PC-3 (cell line): ENCODE results near the gene HDAC10. TPM values are rescaled to one million over a fixed set of nuclear protein-coding genes. Genes with fewer than 3 reads are reported as not detected.

ENCODE experiments used
- ATAC-seq: fragments of 200-7000 bp; cut with Tn5 transposase; 2 replicates; pipeline ENCODE4 v1.9.1; 2020; ENCODE audit warnings: mild to moderate bottlenecking, moderate library complexity
- BruUV-seq: library from RNA; stranded (reverse); fragments of 400-500 nt; replicated peaks from 2 replicates; lab custom pipeline; 2021; lab: Mats Ljungman, UMichigan
- CTCF ChIA-PET: fragments of 300-600 bp; sonication (Branson Sonifier 250); formaldehyde crosslinking; loops from one replicate; lab custom pipeline; 2022; ENCODE audit warnings: antibody characterized with exemption; lab: Charles Lee
- POLR2A ChIA-PET: fragments of 300-600 bp; sonication (Branson Sonifier 250); formaldehyde crosslinking; loops from one replicate; lab custom pipeline; 2022; ENCODE audit warnings: antibody characterized with exemption; ENCODE audit not compliant: unreplicated experiment; lab: Charles Lee
- DNase-seq: peaks from one replicate; pipeline ENCODE4 v3.0.0-alpha.2; 2015
- H2AFZ ChIP-seq: fragments of 300-600 bp; sonication (generic); 2 replicates; pipeline ENCODE4 v1.6.0; 2016; ENCODE audit warnings: antibody characterized with exemption, low read length
- H3F3A ChIP-seq: fragments of 300-600 bp; sonication (generic); one replicate; pipeline ENCODE4 v1.6.0; 2017; ENCODE audit warnings: antibody characterized with exemption, low read length, control low read depth, mild to moderate bottlenecking; ENCODE audit not compliant: unreplicated experiment
- H3K27ac ChIP-seq: fragments of 300-600 bp; sonication (generic); 2 replicates; pipeline ENCODE4 v1.5.1; 2016; ENCODE audit warnings: mild to moderate bottlenecking, low read length
- H3K27me3 ChIP-seq: fragments of 300-600 bp; sonication (generic); 2 replicates; pipeline ENCODE4 v1.6.1; 2016; ENCODE audit warnings: low read length, mixed read lengths
- H3K36me3 ChIP-seq: fragments of 300-600 bp; sonication (generic); 2 replicates; pipeline ENCODE4 v1.6.1; 2016; ENCODE audit warnings: low read depth, mixed run types, low read length, mixed read lengths
- H3K4me1 ChIP-seq: fragments of 300-600 bp; sonication (generic); 2 replicates; pipeline ENCODE4 v1.5.1; 2016; ENCODE audit warnings: low read length; ENCODE audit not compliant: insufficient read depth
- H3K4me2 ChIP-seq: fragments of 300-600 bp; sonication (generic); 2 replicates; pipeline ENCODE4 v1.6.0; 2016; ENCODE audit warnings: low read length
- H3K4me3 ChIP-seq: fragments of 300-600 bp; sonication (generic); 2 replicates; pipeline ENCODE4 v1.5.1; 2016; ENCODE audit warnings: mild to moderate bottlenecking, low read length, mixed read lengths
- H3K79me2 ChIP-seq: fragments of 300-600 bp; sonication (generic); 2 replicates; pipeline ENCODE4 v1.6.1; 2017; ENCODE audit warnings: low read length, mixed read lengths
- H3K9ac ChIP-seq: fragments of 300-600 bp; sonication (generic); 2 replicates; pipeline ENCODE4 v1.6.0; 2016; ENCODE audit warnings: mild to moderate bottlenecking, low read length
- H3K9me2 ChIP-seq: fragments of 300-600 bp; sonication (generic); replicated peaks from 2 replicates; pipeline ENCODE4 v1.6.1; 2016; ENCODE audit warnings: mixed run types, low read length, mixed read lengths
- H3K9me3 ChIP-seq: fragments of 300-600 bp; sonication (generic); 2 replicates; pipeline ENCODE4 v1.6.1; 2016; ENCODE audit warnings: low read length, mixed read lengths
- H4K20me1 ChIP-seq: fragments of 300-600 bp; sonication (generic); 2 replicates; pipeline ENCODE4 v1.6.1; 2016; ENCODE audit warnings: low read length, mixed read lengths
- CTCF ChIP-seq: fragments of 300-600 bp; sonication (generic); conservative IDR thresholded peaks from 2 replicates; pipeline ENCODE4 v1.5.1; 2017; ENCODE audit warnings: antibody characterized with exemption, low read depth, mild to moderate bottlenecking, low read length
- EZH2 ChIP-seq: fragments of 300-600 bp; sonication (generic); IDR thresholded peaks from one replicate; pipeline ENCODE4 v1.6.1; 2017; ENCODE audit warnings: antibody characterized with exemption, mild to moderate bottlenecking, low read length; ENCODE audit not compliant: unreplicated experiment
- EZH2phosphoT487 ChIP-seq: fragments of 300-600 bp; sonication (generic); IDR thresholded peaks from 2 replicates; pipeline ENCODE4 v1.6.1; 2018; ENCODE audit warnings: mild to moderate bottlenecking, antibody characterized with exemption, low read length, borderline replicate concordance
- intact Hi-C: fragments of 100-400 bp; cut with micrococcal nuclease; formaldehyde crosslinking; loops from 2 replicates; pipeline ENCODE4 v1.9.0; 2023
- total RNA-seq: library from RNA; depleted of rRNA; stranded (reverse); fragments of >200 nt; gene quantifications from 2 replicates; pipeline ENCODE4 v1.2.3, GENCODE V29; 2014

The HDAC10 gene
- total RNA-seq, 1 experiment from 2014 or later = 25.8 TPM

GRCh38 chr22:50247748-50248147 is 3.3 kb downstream of the HDAC10 start:
- BruUV-seq = no TSS peak
- intact Hi-C loops = no loop called here
- Histone ChIP-seq H3K4me3 (no peak overlapping the region), H3K27me3 (no peaks in the 10 kb centered on the region), H3K27ac (no peak overlapping the region), H3K9me3 (no peaks in the 10 kb centered on the region), H3K36me3 (no peaks in the 10 kb centered on the region), H2AFZ (no peak overlapping the region), H3F3A (no peaks in the 10 kb centered on the region), H3K4me2 (no peak overlapping the region), H4K20me1 (no peaks in the 10 kb centered on the region), H3K9me2 (no peaks in the 10 kb centered on the region), H3K79me2 (peaks cover 36% of the 10 kb centered on the region), H3K4me1 (peaks cover 16% of the 10 kb centered on the region; the same call in 1 of the 2 replicates), H3K9ac (no peak overlapping the region)
- ChIA-PET CTCF (no interaction called here), POLR2A (no interaction called here)
- TF ChIP-seq EZH2phosphoT487 (no peak), CTCF (no peak), EZH2 (no peak)
- peak; percentile 34 for DNase-seq
- ATAC-seq = 0 out of 2 replicates have a peak, but pooled peaks have one; percentile 2

GRCh38 chr22:50246242-50247175 is 4.6 kb downstream of the HDAC10 start:
- Histone ChIP-seq H3K4me2 (peak overlapping the region; percentile 99), H3K27ac (no peak overlapping the region), H3K9me3 (no peaks in the 10 kb centered on the region), H3K9ac (no peak overlapping the region), H4K20me1 (no peaks in the 10 kb centered on the region), H3K36me3 (no peaks in the 10 kb centered on the region), H2AFZ (no peak overlapping the region), H3F3A (no peaks in the 10 kb centered on the region), H3K4me1 (peaks cover 16% of the 10 kb centered on the region; the same call in 1 of the 2 replicates), H3K9me2 (no peaks in the 10 kb centered on the region), H3K27me3 (no peaks in the 10 kb centered on the region), H3K79me2 (peaks cover 48% of the 10 kb centered on the region), H3K4me3 (peak overlapping the region; percentile 99; the same call in 1 of the 2 replicates)
- BruUV-seq = no TSS peak
- intact Hi-C loops = no loop called here
- POLR2A ChIA-PET = no interaction called here
- TF ChIP-seq EZH2 (no peak), CTCF (0 out of 2 replicates have a peak, but pooled peaks have one; percentile 19), EZH2phosphoT487 (no peak)
- no peak for ATAC-seq
- CTCF ChIA-PET = no interaction called here
- peak; percentile 23 for DNase-seq
